ENCODE results near the gene DUSP16.
"Not testable (repeated sequence)": the region's sequence is repeated elsewhere in the genome, so short reads cannot be mapped to it uniquely, and the experiment has no call there.

Gene DUSP16

GRCh38 chr12:12483438-12483837 lies 79.2 kb downstream of the DUSP16 start:
- H3K4me1 Mint-ChIP-seq: peaks cover 76% of the 10 kb centered on the region
- H3K27ac Mint-ChIP-seq: peak overlapping the region; percentile 89 to 93
- ATAC-seq (no peak), DNase-seq (no peak)
- H3K9me3 Mint-ChIP-seq: peaks cover 0 to 4% of the 10 kb centered on the region in 2 donors
- peak overlapping the region; percentile 14 to 97 for H3K4me3 Mint-ChIP-seq
- H3K27me3 Mint-ChIP-seq: no peaks in the 10 kb centered on the region

- H3K4me1 Mint-ChIP-seq: peaks cover 74% of the 10 kb centered on the region
- no peaks in the 10 kb centered on the region for H3K27me3 Mint-ChIP-seq
- DNase-seq (no peak), ATAC-seq (no peak)
- H3K27ac Mint-ChIP-seq: peak overlapping the region; percentile 100
- peak overlapping the region; percentile 87 to 97 for H3K4me3 Mint-ChIP-seq
- H3K9me3 Mint-ChIP-seq: peaks cover 0 to under 1% of the 10 kb centered on the region in 2 donors
Observed at GRCh38 chr12:12482959-12483358, 79.7 kb downstream of the DUSP16 start.

GRCh38 chr12:12482150-12482761 lies 80.4 kb downstream of the DUSP16 start:
- H3K27me3 Mint-ChIP-seq: no peaks in the 10 kb centered on the region
- DNase-seq: peak in 1 of 2 donors; percentile 44
- peak; percentile 76 for ATAC-seq
- peak overlapping the region; percentile 87 to 97 for H3K4me3 Mint-ChIP-seq
- H3K27ac Mint-ChIP-seq: peak overlapping the region; percentile 100
- H3K9me3 Mint-ChIP-seq: no peaks in the 10 kb centered on the region
- peaks cover 72% of the 10 kb centered on the region for H3K4me1 Mint-ChIP-seq

- Mint-ChIP-seq H3K4me3 (peak overlapping the region; percentile 87 to 97), H3K27ac (peak overlapping the region; percentile 100), H3K27me3 (no peaks in the 10 kb centered on the region), H3K4me1 (peaks cover 71% of the 10 kb centered on the region), H3K9me3 (no peaks in the 10 kb centered on the region)
- DNase-seq (no peak), ATAC-seq (peak; percentile 71)
Observed at GRCh38 chr12:12481631-12482030, 81.0 kb downstream of the DUSP16 start.

- DNase-seq (no peak), ATAC-seq (no peak)
- Mint-ChIP-seq H3K4me1 (peaks cover 76% of the 10 kb centered on the region), H3K27me3 (no peaks in the 10 kb centered on the region), H3K4me3 (no peak overlapping the region), H3K27ac (no peak overlapping the region), H3K9me3 (no peaks in the 10 kb centered on the region)
Observed at GRCh38 chr12:12480074-12480473, 82.6 kb downstream of the DUSP16 start.

GRCh38 chr12:12477532-12477890 lies 85.2 kb downstream of the DUSP16 start:
- DNase-seq (no peak), ATAC-seq (no peak)
- H3K27me3 Mint-ChIP-seq: no peaks in the 10 kb centered on the region
- H3K27ac Mint-ChIP-seq: no peak overlapping the region
- H3K4me3 Mint-ChIP-seq: no peak overlapping the region
- peaks cover 76% of the 10 kb centered on the region for H3K4me1 Mint-ChIP-seq
- peaks cover 0 to 4% of the 10 kb centered on the region in 2 donors for H3K9me3 Mint-ChIP-seq

DNA sequence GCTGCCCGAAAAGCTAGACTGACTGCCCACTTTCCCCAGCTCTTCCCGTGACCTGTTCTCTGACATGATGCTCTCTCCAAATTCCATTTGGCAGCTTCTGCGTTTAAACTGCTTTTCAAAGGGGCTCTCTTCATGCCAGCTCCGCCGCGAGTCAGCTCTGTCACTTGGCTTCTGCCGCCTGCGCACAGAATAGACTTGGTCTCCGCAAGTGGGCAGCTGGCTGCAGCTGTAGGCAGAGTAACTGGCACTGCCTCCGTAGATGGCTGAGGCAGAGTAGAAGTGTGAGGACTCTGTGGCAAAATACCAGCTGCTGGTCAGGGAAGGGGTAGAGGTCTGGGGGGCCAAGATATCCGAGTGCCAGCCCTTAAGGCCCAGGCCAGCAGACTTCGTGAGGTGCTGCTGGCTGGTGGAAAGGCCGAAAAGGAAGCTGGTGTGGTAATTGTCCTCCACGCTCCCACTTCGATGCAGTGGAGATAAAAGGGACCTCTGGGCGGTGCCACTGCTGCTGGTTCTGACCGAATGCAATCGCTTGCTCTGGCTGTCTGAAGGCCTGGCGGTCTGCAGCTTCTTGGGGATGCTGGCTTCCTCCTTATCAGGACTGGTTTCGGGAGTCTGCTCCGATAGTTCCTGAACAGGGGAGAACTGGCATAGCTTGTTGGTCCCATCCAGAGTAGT lies 85.7 kb downstream of the DUSP16 start:
- no peak for ATAC-seq
- H3K27ac Mint-ChIP-seq: peak overlapping the region; percentile 76 to 87
- DNase-seq: no peak
- peaks cover 71% of the 10 kb centered on the region for H3K4me1 Mint-ChIP-seq
- peak overlapping the region in 1 of 2 donors; percentile 64 for H3K4me3 Mint-ChIP-seq
- H3K27me3 Mint-ChIP-seq: no peaks in the 10 kb centered on the region
- H3K9me3 Mint-ChIP-seq: peaks cover 0 to 4% of the 10 kb centered on the region in 2 donors

DNA sequence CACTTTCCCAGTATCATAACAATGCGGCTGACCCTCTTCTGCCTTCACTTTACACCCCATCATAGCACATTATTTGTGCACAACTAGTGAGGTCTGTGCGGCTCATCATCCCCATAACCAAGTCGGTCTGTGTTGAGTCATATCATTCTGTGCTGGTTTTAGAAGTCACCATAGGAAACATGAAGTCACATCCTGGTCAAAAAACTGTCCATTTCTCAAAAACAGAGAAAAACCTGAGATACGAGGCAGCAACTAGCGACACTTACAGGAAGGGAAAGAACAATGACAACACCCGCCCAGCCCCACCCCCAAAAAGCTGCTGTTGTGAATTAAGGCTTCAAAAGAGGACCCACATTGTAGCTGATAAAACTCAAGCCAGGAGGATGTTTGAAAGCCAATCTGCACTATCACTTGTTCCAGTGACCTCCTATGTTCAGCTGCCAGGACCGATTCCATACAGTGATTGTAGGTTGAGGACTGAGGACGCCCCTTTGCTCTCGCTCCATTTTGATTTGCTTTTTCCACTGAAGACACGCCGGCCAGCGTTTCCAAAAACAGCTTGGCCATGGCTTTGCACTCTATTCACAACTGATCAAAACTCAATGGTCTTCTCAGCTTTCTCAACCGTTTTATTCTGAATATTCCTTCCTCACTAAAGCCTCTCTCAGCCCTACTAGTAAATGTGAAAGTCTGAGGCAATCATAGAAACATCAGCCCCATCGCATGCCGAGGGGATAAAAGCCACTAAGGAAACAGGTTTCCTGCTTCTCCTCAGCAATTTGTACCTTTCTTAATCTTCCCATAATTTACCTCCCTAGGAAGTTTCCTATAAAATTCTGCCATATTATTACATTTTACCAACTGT lies 87.5 kb downstream of the DUSP16 start:
- peak; percentile 58 to 84 for DNase-seq
- H3K4me3 Mint-ChIP-seq: peak overlapping the region; percentile 50 to 71
- peaks cover 70% of the 10 kb centered on the region for H3K4me1 Mint-ChIP-seq
- peak overlapping the region; percentile 95 for H3K27ac Mint-ChIP-seq
- no peaks in the 10 kb centered on the region for H3K27me3 Mint-ChIP-seq
- ATAC-seq: peak; percentile 96
- peaks cover 4 to 5% of the 10 kb centered on the region in 2 donors for H3K9me3 Mint-ChIP-seq

DNA sequence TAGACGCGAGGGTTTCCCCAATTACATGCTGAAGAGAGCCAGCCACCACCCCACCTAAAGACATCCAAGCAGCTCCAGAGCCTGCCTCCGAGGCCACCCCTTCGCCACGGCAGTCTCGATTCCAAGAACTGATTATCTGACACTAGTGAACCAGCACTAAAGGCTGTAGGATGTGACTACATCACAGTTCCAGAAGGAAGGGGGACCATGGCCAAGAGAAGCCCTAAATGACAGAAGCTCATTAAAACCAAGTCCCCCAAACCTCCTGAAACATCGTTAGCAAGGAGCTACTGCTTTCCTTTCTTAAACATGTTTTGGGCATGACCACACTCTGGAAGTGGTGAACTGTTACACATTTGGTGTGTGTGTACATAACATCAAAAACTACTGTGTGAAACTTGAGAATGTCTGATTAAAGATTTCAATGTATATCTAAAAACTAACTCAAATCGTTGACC lies 88.2 kb downstream of the DUSP16 start:
- Mint-ChIP-seq H3K27me3 (no peaks in the 10 kb centered on the region), H3K4me1 (peaks cover 70% of the 10 kb centered on the region), H3K9me3 (peaks cover 4 to 9% of the 10 kb centered on the region in 2 donors), H3K27ac (peak overlapping the region; percentile 95), H3K4me3 (peak overlapping the region; percentile 50 to 71)
- ATAC-seq: peak; percentile 78
- DNase-seq: peak; percentile 37 to 65

- peak overlapping the region in 1 of 2 donors; percentile 10 for H3K4me3 Mint-ChIP-seq
- H3K9me3 Mint-ChIP-seq: peaks cover 4 to 9% of the 10 kb centered on the region in 2 donors
- ATAC-seq: no peak
Observed at GRCh38 chr12:12473223-12473622, 89.4 kb downstream of the DUSP16 start.

GRCh38 chr12:12471982-12472961 lies 90.4 kb downstream of the DUSP16 start:
- Mint-ChIP-seq H3K27ac (peak overlapping the region in 1 of 2 donors; percentile 71), H3K4me1 (peaks cover 70% of the 10 kb centered on the region)
- ATAC-seq, DNase-seq, H3K4me3 Mint-ChIP-seq, H3K9me3 Mint-ChIP-seq, H3K27me3 Mint-ChIP-seq: not testable (repeated sequence)

More at GRCh38 chr12:12473223-12473622, 89.4 kb downstream of the DUSP16 start:
- DNase-seq: no peak
- Mint-ChIP-seq H3K27ac (peak overlapping the region; percentile 35 to 95), H3K4me1 (peaks cover 68% of the 10 kb centered on the region), H3K27me3 (no peaks in the 10 kb centered on the region)

GRCh38 chr12:12470751-12471306 lies 91.8 kb downstream of the DUSP16 start:
- DNase-seq (no peak), ATAC-seq (no peak)
- Mint-ChIP-seq H3K27ac (peak overlapping the region in 1 of 2 donors; percentile 65), H3K4me3 (no peak overlapping the region), H3K9me3 (peaks cover 4 to 9% of the 10 kb centered on the region in 2 donors), H3K4me1 (peaks cover 74% of the 10 kb centered on the region), H3K27me3 (no peaks in the 10 kb centered on the region)

DNA sequence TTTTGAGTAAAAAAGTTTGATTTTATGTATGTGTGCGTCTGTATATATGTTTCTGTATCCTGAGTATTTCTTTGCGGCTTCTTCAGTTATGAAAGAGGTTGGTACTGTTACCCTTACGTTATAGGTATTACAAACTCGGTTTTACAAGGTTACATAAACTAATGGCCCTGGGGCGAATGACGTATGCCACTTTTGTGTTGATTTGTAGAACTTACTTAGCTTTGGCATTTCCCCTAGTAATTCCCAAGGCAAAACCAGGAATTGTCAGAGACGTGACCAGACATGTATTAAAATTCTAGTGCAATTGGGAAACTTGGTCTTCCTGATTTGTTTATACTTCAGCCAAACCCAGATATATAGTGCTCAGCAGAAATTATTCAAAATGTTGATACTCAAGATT lies 93.3 kb downstream of the DUSP16 start:
- Mint-ChIP-seq H3K4me3 (no peak overlapping the region), H3K9me3 (peaks cover 4 to 9% of the 10 kb centered on the region in 2 donors), H3K27me3 (no peaks in the 10 kb centered on the region), H3K4me1 (peaks cover 74% of the 10 kb centered on the region), H3K27ac (no peak overlapping the region)
- ATAC-seq (no peak), DNase-seq (no peak)

- Mint-ChIP-seq H3K27ac (peak overlapping the region in 1 of 2 donors; percentile 73), H3K4me3 (peak overlapping the region; percentile 2 to 11), H3K27me3 (no peaks in the 10 kb centered on the region), H3K9me3 (peaks cover 4 to 9% of the 10 kb centered on the region in 2 donors), H3K4me1 (peaks cover 75% of the 10 kb centered on the region)
- ATAC-seq (no peak), DNase-seq (peak in 1 of 2 donors; percentile 4)
Observed at GRCh38 chr12:12468575-12468974, 94.1 kb downstream of the DUSP16 start.
